Liver (tissue), 3 donors: Measurements from ENCODE around the gene CA14.

Source experiments
- ATF3 ChIP-seq: IDR thresholded peaks from 2 replicates; pipeline ENCODE4 v1.6.1; 2016; ENCODE audit warnings: antibody characterized with exemption
- CTCF ChIP-seq: fragments of 150-350 bp; IDR thresholded peaks from 2 replicates; pipeline ENCODE4 v1.5.1; 2017; ENCODE audit warnings: improper control_type of control experiment, low read depth, low read length; ENCODE audit not compliant: missing input control
- EGR1 ChIP-seq, 2 donors: IDR thresholded peaks; 2 replicates each; pipeline ENCODE4 v1.6.1; 2016 to 2018; ENCODE audit warnings: antibody characterized with exemption in 2 of 2, low read depth in 2 of 2
- GABPA ChIP-seq, 2 donors: IDR thresholded peaks in 1 of 2; conservative IDR thresholded peaks in 1 of 2; 2 replicates each; pipeline ENCODE4 v1.6.1; 2016; ENCODE audit warnings: antibody characterized with exemption in 2 of 2, mild to moderate bottlenecking in 1 of 2, moderate library complexity in 1 of 2
- HNF4A ChIP-seq, 2 donors: conservative IDR thresholded peaks; 2 replicates each; pipeline ENCODE4 v1.6.1; 2016; ENCODE audit warnings: antibody characterized with exemption in 2 of 2, mild to moderate bottlenecking in 2 of 2
- HNF4G ChIP-seq: IDR thresholded peaks from 2 replicates; pipeline ENCODE4 v1.6.1; 2016; ENCODE audit warnings: antibody characterized with exemption
- JUND ChIP-seq, 2 donors: IDR thresholded peaks; 2 replicates each; pipeline ENCODE4 v1.6.1; 2016; ENCODE audit warnings: antibody characterized with exemption in 2 of 2
- MAX ChIP-seq: IDR thresholded peaks from 2 replicates; pipeline ENCODE4 v1.6.1; 2016; ENCODE audit warnings: antibody characterized with exemption
- RAD21 ChIP-seq, 2 donors: IDR thresholded peaks; 2 replicates each; pipeline ENCODE4 v1.6.1; 2016; ENCODE audit warnings: antibody characterized with exemption in 2 of 2, mild to moderate bottlenecking in 2 of 2
- REST ChIP-seq: IDR thresholded peaks from 2 replicates; pipeline ENCODE4 v1.6.1; 2016; ENCODE audit warnings: antibody characterized with exemption, mild to moderate bottlenecking
- RXRA ChIP-seq, 2 donors: IDR thresholded peaks; 2 replicates each; pipeline ENCODE4 v1.6.1; 2017 to 2018; ENCODE audit warnings: antibody characterized with exemption in 2 of 2, mild to moderate bottlenecking in 1 of 2
- SP1 ChIP-seq: IDR thresholded peaks from 2 replicates; pipeline ENCODE4 v1.6.1; 2018; ENCODE audit warnings: antibody characterized with exemption, mild to moderate bottlenecking
- TAF1 ChIP-seq: conservative IDR thresholded peaks from 2 replicates; pipeline ENCODE4 v1.6.1; 2016; ENCODE audit warnings: antibody characterized with exemption, mild to moderate bottlenecking
- YY1 ChIP-seq: IDR thresholded peaks from 2 replicates; pipeline ENCODE4 v1.6.1; 2016; ENCODE audit warnings: antibody characterized with exemption, mild to moderate bottlenecking
- donor health status: healthy.
- donor health status: healthy.

- no peak for TF ChIP-seq ATF3
- TF ChIP-seq CTCF, result peak; percentile 37
- TF ChIP-seq YY1, result no peak
- no peak for TF ChIP-seq REST
- no peak for TF ChIP-seq MAX
- TF ChIP-seq EGR1 (IDR thresholded peaks at IDR 0.05; ENCODE audit: low read depth in 2 of 2), result no peak
- no peak for TF ChIP-seq HNF4G
- no peak for TF ChIP-seq RXRA (IDR thresholded peaks at IDR 0.05)
- TF ChIP-seq TAF1, result no peak
- no peak for TF ChIP-seq SP1
- peak in 1 of 2 donors; percentile 11 for TF ChIP-seq RAD21 (IDR thresholded peaks at IDR 0.05)
- no peak for TF ChIP-seq HNF4A (conservative IDR thresholded peaks at IDR 0.05)
- no peak for TF ChIP-seq GABPA (IDR thresholded peaks at IDR 0.05 in 1 of 2, conservative IDR thresholded peaks at IDR 0.05 in 1 of 2)
- no peak for TF ChIP-seq JUND (IDR thresholded peaks at IDR 0.05)
Measured at GRCh38 chr1:150221552-150221951, 36.0 kb upstream of the CA14 start.
